Osteoblast (primary cell): ENCODE results near the gene MEF2C. TPM values are rescaled to one million over a fixed set of nuclear protein-coding genes. Genes with fewer than 3 reads are reported as not detected.

Experiments used
- DNase-seq: peaks from one replicate; pipeline ENCODE4 v3.0.0; 2011; ENCODE audit warnings: low spot score, mixed read lengths; ENCODE audit not compliant: insufficient read length; ENCODE audit errors: missing footprints
- H2AFZ ChIP-seq: 2 replicates; pipeline ENCODE4 v1.6.0; 2011; ENCODE audit warnings: mild to moderate bottlenecking, low read length
- H3K27ac ChIP-seq: 2 replicates; pipeline ENCODE4 v1.5.1; 2011; ENCODE audit warnings: mild to moderate bottlenecking, low read depth, low read length, moderate library complexity
- H3K27me3 ChIP-seq: 2 replicates; pipeline ENCODE4 v1.6.0; 2012; ENCODE audit warnings: mild to moderate bottlenecking, control low read depth, inconsistent platforms, low read length, moderate library complexity; ENCODE audit not compliant: insufficient read depth
- H3K36me3 ChIP-seq: 2 replicates; pipeline ENCODE4 v1.5.1; 2011; ENCODE audit warnings: mild to moderate bottlenecking, low read length, control low read depth, moderate library complexity; ENCODE audit not compliant: insufficient read depth
- H3K4me1 ChIP-seq: 2 replicates; pipeline ENCODE4 v1.5.1; 2011; ENCODE audit warnings: mild to moderate bottlenecking, low read length, control low read depth, moderate library complexity; ENCODE audit not compliant: insufficient read depth
- H3K4me2 ChIP-seq: 2 replicates; pipeline ENCODE4 v1.6.0; 2011; ENCODE audit warnings: mild to moderate bottlenecking, low read length; ENCODE audit not compliant: insufficient read depth
- H3K4me3 ChIP-seq: fragments of 200-600 bp; sonication (generic); 3 replicates; pipeline ENCODE4 v1.5.1; 2012; ENCODE audit warnings: mild to moderate bottlenecking, low read length, inconsistent platforms; ENCODE audit not compliant: insufficient read depth
- H3K79me2 ChIP-seq: 2 replicates; pipeline ENCODE4 v1.6.0; 2012; ENCODE audit warnings: mild to moderate bottlenecking, low read length, control low read depth, inconsistent platforms; ENCODE audit not compliant: insufficient read depth
- H3K9me3 ChIP-seq: 2 replicates; pipeline ENCODE4 v1.5.1; 2011; ENCODE audit warnings: low read depth, low read length, control low read depth
- H4K20me1 ChIP-seq: 2 replicates; pipeline ENCODE4 v1.6.0; 2012; ENCODE audit warnings: mild to moderate bottlenecking, low read length, control low read depth; ENCODE audit not compliant: insufficient read depth
- total RNA-seq: library from RNA; depleted of rRNA; stranded (reverse); fragments of >200 nt; gene quantifications from 2 replicates; pipeline ENCODE4 v1.2.3, GENCODE V29; 2012
- TF ChIP-seq, protein P1 (sequence below): IDR thresholded peaks from 2 replicates; pipeline ENCODE4 v1.5.1; 2011; ENCODE audit warnings: mild to moderate bottlenecking, low read depth, low read length, moderate library complexity; ENCODE audit errors: extremely low read depth

MEF2C gene
- total RNA-seq, 1 donor, result 13.4 TPM

DNA sequence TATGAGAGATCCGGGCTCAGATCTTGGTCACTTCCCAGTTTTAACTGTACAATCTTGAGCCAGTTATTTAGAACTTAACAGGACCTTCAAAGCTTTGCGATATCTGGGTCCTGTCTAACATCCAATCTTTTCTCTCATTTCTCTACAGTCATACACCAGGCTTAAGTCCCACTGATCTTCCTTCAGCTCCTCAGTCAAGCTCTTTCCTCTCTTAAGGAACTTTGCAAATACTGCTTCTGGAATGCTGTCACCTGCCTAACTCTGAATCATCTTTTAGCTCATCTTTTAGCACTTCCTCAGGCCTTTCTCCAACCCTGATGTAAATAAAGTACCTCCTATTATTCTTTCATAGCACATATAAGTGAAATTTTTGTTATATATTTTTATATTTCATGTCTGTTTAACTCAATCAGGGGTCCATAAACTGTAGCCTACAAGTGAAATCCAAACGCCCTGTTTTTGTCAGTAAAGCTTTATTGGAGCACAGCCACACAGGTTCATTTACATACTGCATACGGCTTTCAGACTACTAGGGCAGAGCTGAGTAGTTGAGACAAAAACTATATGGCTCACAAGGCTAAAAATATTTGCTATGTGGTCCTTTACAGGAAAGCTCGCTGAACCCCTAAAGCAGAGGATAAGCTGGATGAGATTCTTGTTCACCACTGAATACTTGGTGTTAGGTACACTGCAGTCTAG, 63.5 kb downstream of the MEF2C start:
- Histone ChIP-seq H3K9me3 (no peaks in the 10 kb centered on the region), H3K36me3 (no peaks in the 10 kb centered on the region), H3K4me3 (no peak overlapping the region), H3K27me3 (no peaks in the 10 kb centered on the region), H3K4me2 (no peak overlapping the region), H4K20me1 (no peaks in the 10 kb centered on the region), H3K4me1 (peaks cover 1% of the 10 kb centered on the region), H3K79me2 (no peaks in the 10 kb centered on the region), H3K27ac (no peak overlapping the region), H2AFZ (no peak overlapping the region)
- TF ChIP-seq, protein P1, sequence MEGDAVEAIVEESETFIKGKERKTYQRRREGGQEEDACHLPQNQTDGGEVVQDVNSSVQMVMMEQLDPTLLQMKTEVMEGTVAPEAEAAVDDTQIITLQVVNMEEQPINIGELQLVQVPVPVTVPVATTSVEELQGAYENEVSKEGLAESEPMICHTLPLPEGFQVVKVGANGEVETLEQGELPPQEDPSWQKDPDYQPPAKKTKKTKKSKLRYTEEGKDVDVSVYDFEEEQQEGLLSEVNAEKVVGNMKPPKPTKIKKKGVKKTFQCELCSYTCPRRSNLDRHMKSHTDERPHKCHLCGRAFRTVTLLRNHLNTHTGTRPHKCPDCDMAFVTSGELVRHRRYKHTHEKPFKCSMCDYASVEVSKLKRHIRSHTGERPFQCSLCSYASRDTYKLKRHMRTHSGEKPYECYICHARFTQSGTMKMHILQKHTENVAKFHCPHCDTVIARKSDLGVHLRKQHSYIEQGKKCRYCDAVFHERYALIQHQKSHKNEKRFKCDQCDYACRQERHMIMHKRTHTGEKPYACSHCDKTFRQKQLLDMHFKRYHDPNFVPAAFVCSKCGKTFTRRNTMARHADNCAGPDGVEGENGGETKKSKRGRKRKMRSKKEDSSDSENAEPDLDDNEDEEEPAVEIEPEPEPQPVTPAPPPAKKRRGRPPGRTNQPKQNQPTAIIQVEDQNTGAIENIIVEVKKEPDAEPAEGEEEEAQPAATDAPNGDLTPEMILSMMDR, result no peak
- no peak for DNase-seq

DNA sequence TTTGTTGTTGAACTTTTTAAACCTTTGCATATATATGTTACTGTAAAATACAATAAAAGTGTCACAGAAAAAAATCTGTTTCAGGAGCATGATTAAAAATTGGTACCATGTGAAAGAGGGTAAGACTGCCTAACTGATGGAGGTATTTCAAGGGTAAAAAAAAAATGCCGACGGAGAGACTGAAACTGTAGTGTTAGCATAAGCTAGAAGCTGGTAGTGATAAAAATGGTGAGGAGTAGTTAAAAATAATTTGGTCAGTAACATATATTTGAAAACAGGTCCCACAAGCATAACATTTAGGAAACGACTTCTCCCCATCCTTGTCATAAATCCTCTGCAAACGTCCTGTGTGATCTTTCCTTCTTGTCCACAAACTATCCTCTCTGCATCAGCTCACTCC, 64.7 kb downstream of the MEF2C start:
- Histone ChIP-seq H3K9me3 (no peaks in the 10 kb centered on the region), H3K4me2 (no peak overlapping the region), H3K27ac (no peak overlapping the region), H4K20me1 (no peaks in the 10 kb centered on the region), H3K79me2 (no peaks in the 10 kb centered on the region), H3K4me3 (no peak overlapping the region), H3K4me1 (no peaks in the 10 kb centered on the region), H3K27me3 (no peaks in the 10 kb centered on the region), H3K36me3 (no peaks in the 10 kb centered on the region), H2AFZ (no peak overlapping the region)
- no peak for DNase-seq
- TF ChIP-seq, protein P1, result no peak

DNA sequence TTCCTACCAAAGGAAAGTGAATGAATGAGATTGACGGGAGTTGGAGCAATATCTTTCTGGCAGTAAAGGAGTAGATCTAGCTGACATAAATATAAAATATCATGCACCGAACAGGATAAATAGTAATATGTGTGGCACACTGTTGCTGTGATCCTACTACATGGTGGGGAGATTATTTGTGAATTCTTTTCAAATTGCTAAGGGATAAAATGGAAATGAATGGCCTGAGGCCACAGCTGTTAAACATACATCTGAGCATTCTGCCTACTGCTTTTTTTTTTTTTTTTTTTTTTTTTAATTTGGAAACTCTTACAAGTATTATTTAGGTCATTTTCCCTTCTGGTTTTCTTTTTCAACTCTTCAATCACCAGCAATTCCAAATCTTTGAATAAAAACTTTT, 66.8 kb downstream of the MEF2C start:
- Histone ChIP-seq H3K4me3 (no peak overlapping the region), H3K79me2 (no peaks in the 10 kb centered on the region), H3K4me1 (no peaks in the 10 kb centered on the region), H3K27me3 (no peaks in the 10 kb centered on the region), H3K9me3 (no peaks in the 10 kb centered on the region), H4K20me1 (no peaks in the 10 kb centered on the region), H3K27ac (no peak overlapping the region), H3K36me3 (no peaks in the 10 kb centered on the region), H2AFZ (no peak overlapping the region), H3K4me2 (no peak overlapping the region)
- TF ChIP-seq, protein P1, result no peak
- DNase-seq, result no peak

- Histone ChIP-seq H3K4me2 (no peak overlapping the region), H3K27me3 (no peaks in the 10 kb centered on the region), H3K36me3 (no peaks in the 10 kb centered on the region), H2AFZ (no peak overlapping the region), H4K20me1 (no peaks in the 10 kb centered on the region), H3K27ac (no peak overlapping the region), H3K4me1 (no peaks in the 10 kb centered on the region), H3K4me3 (no peak overlapping the region), H3K79me2 (no peaks in the 10 kb centered on the region), H3K9me3 (no peaks in the 10 kb centered on the region)
- DNase-seq, result no peak
- TF ChIP-seq, protein P1, result no peak
These were observed 67.8 kb downstream of the MEF2C start for GRCh38 chr5:88815050-88815789.
